Immature natural killer cell (primary cell): ENCODE measurements around the gene SIAE. TPM values are rescaled to one million over a fixed set of nuclear protein-coding genes. Genes with fewer than 3 reads are reported as not detected.

ENCODE experiments used
- DNase-seq, 3 donors: peaks; one replicate each; pipeline ENCODE4 v3.0.0; 2022; ENCODE audit warnings: mixed read lengths in 1 of 3
- H3K27ac Mint-ChIP-seq, 6 donors: one replicate each; pipeline ENCODE4 v1.8.0; 2020; ENCODE audit warnings: mixed read lengths in 6 of 6, mild to moderate bottlenecking in 5 of 6, inconsistent platforms in 4 of 6, moderate library complexity in 3 of 6
- H3K27me3 Mint-ChIP-seq, 3 donors: one replicate each; pipeline ENCODE4 v1.8.0; 2020 to 2021; ENCODE audit warnings: low read depth in 3 of 3, mild to moderate bottlenecking in 3 of 3, mixed read lengths in 3 of 3, moderate library complexity in 3 of 3, inconsistent platforms in 1 of 3
- H3K36me3 Mint-ChIP-seq, 3 donors: one replicate each; pipeline ENCODE4 v1.8.0; 2020; ENCODE audit warnings: mixed read lengths in 3 of 3, inconsistent platforms in 2 of 3, mild to moderate bottlenecking in 2 of 3
- H3K4me1 Mint-ChIP-seq, 2 donors: one replicate each; pipeline ENCODE4 v1.8.0; 2020; ENCODE audit warnings: inconsistent platforms in 2 of 2, mild to moderate bottlenecking in 2 of 2, mixed read lengths in 2 of 2, moderate library complexity in 1 of 2
- H3K4me3 Mint-ChIP-seq, 5 donors: one replicate each; pipeline ENCODE4 v1.8.0; 2020; ENCODE audit warnings: mild to moderate bottlenecking in 5 of 5, mixed read lengths in 5 of 5, inconsistent platforms in 3 of 5, moderate library complexity in 3 of 5
- H3K9me3 Mint-ChIP-seq, 6 donors: one replicate each; pipeline ENCODE4 v1.8.0; 2020; ENCODE audit warnings: mild to moderate bottlenecking in 6 of 6, mixed read lengths in 6 of 6, inconsistent platforms in 4 of 6, moderate library complexity in 3 of 6
- polyA plus RNA-seq, 3 donors: library from polyadenylated mRNA; unstranded; fragments of 300-500 nt; fragmentation: Illumina TruSeq; gene quantifications; one replicate each; pipeline ENCODE4 v1.2.3, GENCODE V29; 2021

Gene SIAE
- polyA plus RNA-seq: 1 to 10 TPM; 1.7 to 2.9 (median 2.6) TPM

GRCh38 chr11:124673333-124674167 lies at the start of gene SIAE, which contains the start of gene SPA17:
SIAE (minus strand) TSS chr11:124673739; CDS start chr11:124673708, 31 bp downstream.
SPA17 (plus strand) TSS chr11:124673904; CDS start chr11:124675265, 1,361 bp downstream.
- H3K27ac Mint-ChIP-seq: peak within 1 kb of the TSS; percentile 80 to 97 (median 95)
- peak; percentile 86 to 90 (median 86) for DNase-seq
- H3K27me3 Mint-ChIP-seq: peaks cover 16 to 27% (median 24%) of the 10 kb centered on the region in 3 donors
- no peaks in the 10 kb centered on the region for H3K9me3 Mint-ChIP-seq
- peak within 1 kb of the TSS; percentile 92 to 96 (median 92) for H3K4me3 Mint-ChIP-seq
- peaks cover 19 to 21% of the 10 kb centered on the region in 2 donors for H3K4me1 Mint-ChIP-seq
- no peaks in the 10 kb centered on the region for H3K36me3 Mint-ChIP-seq

- Mint-ChIP-seq H3K4me3 (no peak overlapping the region), H3K36me3 (no peaks in the 10 kb centered on the region), H3K27ac (no peak overlapping the region), H3K27me3 (peaks cover 15 to 29% (median 22%) of the 10 kb centered on the region in 3 donors), H3K9me3 (no peaks in the 10 kb centered on the region), H3K4me1 (peaks cover 10 to 14% of the 10 kb centered on the region in 2 donors)
- no peak for DNase-seq
These were observed 48.6 kb upstream of the SIAE start for GRCh38 chr11:124722176-124722575.

GRCh38 chr11:124719534-124719933 lies 46.0 kb upstream of the SIAE start:
- peaks cover 17 to 34% (median 25%) of the 10 kb centered on the region in 3 donors for H3K27me3 Mint-ChIP-seq
- no peak overlapping the region for H3K27ac Mint-ChIP-seq
- peaks cover 10 to 14% of the 10 kb centered on the region in 2 donors for H3K4me1 Mint-ChIP-seq
- no peaks in the 10 kb centered on the region for H3K9me3 Mint-ChIP-seq
- H3K4me3 Mint-ChIP-seq: peak overlapping the region in 1 of 5 donors; percentile 39
- no peaks in the 10 kb centered on the region for H3K36me3 Mint-ChIP-seq
- DNase-seq: no peak

GRCh38 chr11:124718801-124719200 lies 45.3 kb upstream of the SIAE start:
- Mint-ChIP-seq H3K4me1 (peaks cover 10 to 14% of the 10 kb centered on the region in 2 donors), H3K27ac (no peak overlapping the region), H3K4me3 (peak overlapping the region in 2 of 5 donors; percentile 14 to 86), H3K27me3 (peaks cover 15 to 41% (median 25%) of the 10 kb centered on the region in 3 donors), H3K36me3 (peaks cover 0 to 4% (median 0%) of the 10 kb centered on the region in 3 donors), H3K9me3 (no peaks in the 10 kb centered on the region)
- DNase-seq: no peak

- H3K4me1 Mint-ChIP-seq: peaks cover 10 to 14% of the 10 kb centered on the region in 2 donors
- H3K36me3 Mint-ChIP-seq: peaks cover 0 to 4% (median 0%) of the 10 kb centered on the region in 3 donors
- peak overlapping the region; percentile 67 to 86 (median 69) for H3K4me3 Mint-ChIP-seq
- peak; percentile 18 to 31 (median 30) for DNase-seq
- no peaks in the 10 kb centered on the region for H3K9me3 Mint-ChIP-seq
- H3K27me3 Mint-ChIP-seq: peaks cover 15 to 37% (median 25%) of the 10 kb centered on the region in 3 donors
- no peak overlapping the region for H3K27ac Mint-ChIP-seq
These were observed 44.5 kb upstream of the SIAE start for GRCh38 chr11:124717786-124718651.

GRCh38 chr11:124717421-124717785 lies 43.9 kb upstream of the SIAE start:
- Mint-ChIP-seq H3K4me1 (peaks cover 10 to 14% of the 10 kb centered on the region in 2 donors), H3K27me3 (peaks cover 12 to 35% (median 25%) of the 10 kb centered on the region in 3 donors), H3K36me3 (peaks cover 0 to 4% (median 0%) of the 10 kb centered on the region in 3 donors), H3K27ac (no peak overlapping the region), H3K9me3 (no peaks in the 10 kb centered on the region), H3K4me3 (peak overlapping the region; percentile 67 to 86 (median 69))
- no peak for DNase-seq

GRCh38 chr11:124716591-124716990 lies 43.1 kb upstream of the SIAE start:
- no peak overlapping the region for H3K27ac Mint-ChIP-seq
- H3K4me3 Mint-ChIP-seq: no peak overlapping the region
- H3K9me3 Mint-ChIP-seq: no peaks in the 10 kb centered on the region
- DNase-seq: no peak
- peaks cover 10 to 14% of the 10 kb centered on the region in 2 donors for H3K4me1 Mint-ChIP-seq
- peaks cover 0 to 4% (median 0%) of the 10 kb centered on the region in 3 donors for H3K36me3 Mint-ChIP-seq
- peaks cover 11 to 35% (median 22%) of the 10 kb centered on the region in 3 donors for H3K27me3 Mint-ChIP-seq

GRCh38 chr11:124712392-124712791 lies 38.9 kb upstream of the SIAE start:
- peaks cover 4 to 20% (median 18%) of the 10 kb centered on the region in 3 donors for H3K27me3 Mint-ChIP-seq
- no peak overlapping the region for H3K27ac Mint-ChIP-seq
- H3K4me1 Mint-ChIP-seq: peaks cover under 1 to 2% of the 10 kb centered on the region in 2 donors
- H3K36me3 Mint-ChIP-seq: peaks cover 0 to 4% (median 4%) of the 10 kb centered on the region in 3 donors
- H3K9me3 Mint-ChIP-seq: peaks cover 0 to 5% (median 0%) of the 10 kb centered on the region in 6 donors
- no peak for DNase-seq
- H3K4me3 Mint-ChIP-seq: no peak overlapping the region

GRCh38 chr11:124707829-124708228 lies 34.3 kb upstream of the SIAE start:
- H3K27ac Mint-ChIP-seq: no peak overlapping the region
- H3K9me3 Mint-ChIP-seq: peaks cover 0 to 5% (median 0%) of the 10 kb centered on the region in 6 donors
- no peak overlapping the region for H3K4me3 Mint-ChIP-seq
- H3K36me3 Mint-ChIP-seq: peaks cover 0 to 4% (median 0%) of the 10 kb centered on the region in 3 donors
- no peak for DNase-seq
- no peaks in the 10 kb centered on the region for H3K4me1 Mint-ChIP-seq
- peaks cover 2 to 13% (median 13%) of the 10 kb centered on the region in 3 donors for H3K27me3 Mint-ChIP-seq

- no peaks in the 10 kb centered on the region for H3K4me1 Mint-ChIP-seq
- H3K4me3 Mint-ChIP-seq: no peak overlapping the region
These were observed 26.5 kb upstream of the SIAE start for GRCh38 chr11:124700028-124700427.

GRCh38 chr11:124699547-124699946 lies 26.0 kb upstream of the SIAE start:
- no peak for DNase-seq
- Mint-ChIP-seq H3K4me1 (no peaks in the 10 kb centered on the region), H3K9me3 (peaks cover 0 to 5% (median 0%) of the 10 kb centered on the region in 6 donors), H3K36me3 (no peaks in the 10 kb centered on the region), H3K27ac (no peak overlapping the region), H3K4me3 (no peak overlapping the region), H3K27me3 (peaks cover 0 to 14% (median 8%) of the 10 kb centered on the region in 3 donors)

More at GRCh38 chr11:124700028-124700427, 26.5 kb upstream of the SIAE start:
- peaks cover 0 to 5% (median 0%) of the 10 kb centered on the region in 6 donors for H3K9me3 Mint-ChIP-seq
- H3K36me3 Mint-ChIP-seq: no peaks in the 10 kb centered on the region
- peaks cover 0 to 14% (median 8%) of the 10 kb centered on the region in 3 donors for H3K27me3 Mint-ChIP-seq
- DNase-seq: no peak
- no peak overlapping the region for H3K27ac Mint-ChIP-seq

- no peak overlapping the region for H3K4me3 Mint-ChIP-seq
- H3K4me1 Mint-ChIP-seq: no peaks in the 10 kb centered on the region
- peaks cover 1 to 4% (median 3%) of the 10 kb centered on the region in 3 donors for H3K27me3 Mint-ChIP-seq
- H3K9me3 Mint-ChIP-seq: no peaks in the 10 kb centered on the region
- no peak overlapping the region for H3K27ac Mint-ChIP-seq
- no peak for DNase-seq
- no peaks in the 10 kb centered on the region for H3K36me3 Mint-ChIP-seq
These were observed 19.6 kb upstream of the SIAE start for GRCh38 chr11:124693142-124693541.

- no peaks in the 10 kb centered on the region for H3K4me1 Mint-ChIP-seq
- no peak overlapping the region for H3K27ac Mint-ChIP-seq
- DNase-seq: no peak
- H3K9me3 Mint-ChIP-seq: peaks cover 10 to 27% (median 15%) of the 10 kb centered on the region in 6 donors
- no peak overlapping the region for H3K4me3 Mint-ChIP-seq
- peaks cover 0 to 9% (median 5%) of the 10 kb centered on the region in 3 donors for H3K36me3 Mint-ChIP-seq
- peaks cover 6 to 19% (median 10%) of the 10 kb centered on the region in 3 donors for H3K27me3 Mint-ChIP-seq
These were observed 8.9 kb upstream of the SIAE start for GRCh38 chr11:124682443-124682842.
